Activated CD4-positive, alpha-beta memory T cell treated with anti-CD3 and anti-CD28 coated beads, Interleukin-2, amount 10 ng/mL, durations not matched to agents 7 days and 5 days (primary cell): ENCODE results near the gene PPL. TPM values are rescaled to one million over a fixed set of nuclear protein-coding genes. Genes with fewer than 3 reads are reported as not detected.

Experiments
- CTCF ChIA-PET: fragments of 350-600 bp; sonication (Branson Sonifier 250); formaldehyde crosslinking; loops from one replicate; lab custom pipeline; 2021; ENCODE audit warnings: antibody characterized with exemption, inconsistent platforms; lab: Charles Lee
- POLR2A ChIA-PET: fragments of 350-600 bp; sonication (Branson Sonifier 250); formaldehyde crosslinking; loops from one replicate; lab custom pipeline; 2021; ENCODE audit warnings: antibody characterized with exemption; lab: Charles Lee
- DNase-seq: peaks from one replicate; pipeline ENCODE4 v3.0.0-alpha.2; 2020
- H3K27ac Mint-ChIP-seq: one replicate; pipeline ENCODE4 v1.8.0; 2021; ENCODE audit warnings: mild to moderate bottlenecking, mixed read lengths
- H3K27me3 Mint-ChIP-seq: one replicate; pipeline ENCODE4 v1.8.0; 2021; ENCODE audit warnings: mixed read lengths
- H3K36me3 Mint-ChIP-seq: one replicate; pipeline ENCODE4 v1.8.0; 2021; ENCODE audit warnings: low read depth, mixed read lengths
- H3K4me1 Mint-ChIP-seq: one replicate; pipeline ENCODE4 v1.8.0; 2021; ENCODE audit warnings: mixed read lengths
- H3K4me3 Mint-ChIP-seq: one replicate; pipeline ENCODE4 v1.8.0; 2021; ENCODE audit warnings: mild to moderate bottlenecking, mixed read lengths
- H3K9me3 Mint-ChIP-seq: one replicate; pipeline ENCODE4 v1.8.0; 2021; ENCODE audit warnings: mixed read lengths
- total RNA-seq, 2 experiments: library from RNA; stranded (reverse); gene quantifications; one replicate each; pipeline ENCODE4 v1.2.3, GENCODE V29; 2021

The PPL gene
- total RNA-seq, 2 experiments from 2014 or later: 0.08 TPM; not detected in 1

GRCh38 chr16:4846503-4846900 is 90.4 kb downstream of the PPL start:
- Mint-ChIP-seq H3K4me1 (peaks cover 52% of the 10 kb centered on the region), H3K9me3 (no peaks in the 10 kb centered on the region), H3K4me3 (peak overlapping the region; percentile 86), H3K36me3 (peaks cover 43% of the 10 kb centered on the region), H3K27ac (peak overlapping the region; percentile 86), H3K27me3 (no peaks in the 10 kb centered on the region)
- ChIA-PET CTCF (interaction anchor here (1.1 to 1.4 kb wide), 3 partner anchors 13 to 112 kb away, joined by 3 read pairs; partner anchors contain the start of genes ANKS3 and DNAAF8), POLR2A (interaction anchor here (0.6 to 3.8 kb wide), 15 partner anchors 10 to 430 kb away, joined by 3 to 18 read pairs (median 4); partner anchors contain the start of genes ANKS3, CORO7, DNAAF8 and ROGDI)
- DNase-seq: peak; percentile 45

GRCh38 chr16:4840984-4841383 is 96.0 kb downstream of the PPL start:
- ChIA-PET CTCF (no interaction called here), POLR2A (no interaction called here)
- peaks cover 14% of the 10 kb centered on the region for H3K4me1 Mint-ChIP-seq
- DNase-seq: no peak
- H3K27ac Mint-ChIP-seq: peak overlapping the region; percentile 37
- H3K9me3 Mint-ChIP-seq: no peaks in the 10 kb centered on the region
- no peak overlapping the region for H3K4me3 Mint-ChIP-seq
- peaks cover 83% of the 10 kb centered on the region for H3K36me3 Mint-ChIP-seq
- no peaks in the 10 kb centered on the region for H3K27me3 Mint-ChIP-seq

- ChIA-PET POLR2A (no interaction called here), CTCF (no interaction called here)
- H3K9me3 Mint-ChIP-seq: no peaks in the 10 kb centered on the region
- no peak for DNase-seq
- H3K4me3 Mint-ChIP-seq: no peak overlapping the region
- peaks cover 6% of the 10 kb centered on the region for H3K4me1 Mint-ChIP-seq
- H3K27ac Mint-ChIP-seq: no peak overlapping the region
- peaks cover 75% of the 10 kb centered on the region for H3K36me3 Mint-ChIP-seq
- no peaks in the 10 kb centered on the region for H3K27me3 Mint-ChIP-seq
Observed at GRCh38 chr16:4839942-4840341, 97.0 kb downstream of the PPL start.

GRCh38 chr16:4837733-4838501 is 99.0 kb downstream of the PPL start:
- DNase-seq: no peak
- Mint-ChIP-seq H3K4me3 (no peak overlapping the region), H3K27ac (no peak overlapping the region), H3K4me1 (peaks cover 13% of the 10 kb centered on the region), H3K27me3 (no peaks in the 10 kb centered on the region), H3K36me3 (peaks cover 65% of the 10 kb centered on the region), H3K9me3 (no peaks in the 10 kb centered on the region)
- ChIA-PET POLR2A (interaction anchor here (0.9 kb wide), 1 partner anchor 35 kb away, joined by 3 read pairs; the partner anchor contains the start of gene ROGDI), CTCF (no interaction called here)

- no peak overlapping the region for H3K4me3 Mint-ChIP-seq
- ChIA-PET POLR2A (interaction anchor here (2.4 kb wide), 1 partner anchor 11 kb away, joined by 14 read pairs; the partner anchor contains the start of genes GLYR1 and UBN1), CTCF (no interaction called here)
- H3K27me3 Mint-ChIP-seq: no peaks in the 10 kb centered on the region
- peaks cover 68% of the 10 kb centered on the region for H3K36me3 Mint-ChIP-seq
- no peak overlapping the region for H3K27ac Mint-ChIP-seq
- H3K4me1 Mint-ChIP-seq: peaks cover 13% of the 10 kb centered on the region
- no peaks in the 10 kb centered on the region for H3K9me3 Mint-ChIP-seq
- DNase-seq: no peak
Observed at GRCh38 chr16:4836727-4837126, 100.2 kb downstream of the PPL start.

DNA sequence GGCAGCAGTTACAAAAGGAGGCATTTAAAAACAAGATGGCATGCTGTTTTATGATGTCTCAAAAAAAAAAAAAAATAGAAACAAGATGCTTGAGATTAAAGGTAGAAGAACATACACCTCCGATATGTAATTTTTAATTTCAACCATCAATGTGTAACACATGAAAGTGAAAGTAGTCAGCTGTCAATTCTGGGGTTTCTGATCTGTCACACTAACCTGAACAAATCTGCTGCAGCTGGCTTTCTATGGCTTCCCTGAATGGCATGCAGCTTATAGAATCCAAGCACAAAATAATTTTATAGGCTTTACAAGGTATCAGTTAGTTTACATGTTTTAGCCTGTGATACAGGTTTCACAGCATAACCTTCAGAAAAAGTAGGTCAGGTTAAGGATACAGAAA is 103.4 kb downstream of the PPL start:
- no peak overlapping the region for H3K27ac Mint-ChIP-seq
- no peaks in the 10 kb centered on the region for H3K9me3 Mint-ChIP-seq
- CTCF ChIA-PET: interaction anchor here (0.7 to 1.1 kb wide), 2 partner anchors 13 to 800 kb away, joined by 3 to 4 read pairs; no protein-coding TSS in a partner anchor
- H3K4me1 Mint-ChIP-seq: peaks cover 11% of the 10 kb centered on the region
- no peak overlapping the region for H3K4me3 Mint-ChIP-seq
- DNase-seq: no peak
- H3K36me3 Mint-ChIP-seq: peaks cover 60% of the 10 kb centered on the region
- H3K27me3 Mint-ChIP-seq: no peaks in the 10 kb centered on the region
- POLR2A ChIA-PET: interaction anchor here (1.0 to 1.4 kb wide), 2 partner anchors 14 to 31 kb away, joined by 3 to 9 read pairs; partner anchors contain the start of genes GLYR1, ROGDI and UBN1

DNA sequence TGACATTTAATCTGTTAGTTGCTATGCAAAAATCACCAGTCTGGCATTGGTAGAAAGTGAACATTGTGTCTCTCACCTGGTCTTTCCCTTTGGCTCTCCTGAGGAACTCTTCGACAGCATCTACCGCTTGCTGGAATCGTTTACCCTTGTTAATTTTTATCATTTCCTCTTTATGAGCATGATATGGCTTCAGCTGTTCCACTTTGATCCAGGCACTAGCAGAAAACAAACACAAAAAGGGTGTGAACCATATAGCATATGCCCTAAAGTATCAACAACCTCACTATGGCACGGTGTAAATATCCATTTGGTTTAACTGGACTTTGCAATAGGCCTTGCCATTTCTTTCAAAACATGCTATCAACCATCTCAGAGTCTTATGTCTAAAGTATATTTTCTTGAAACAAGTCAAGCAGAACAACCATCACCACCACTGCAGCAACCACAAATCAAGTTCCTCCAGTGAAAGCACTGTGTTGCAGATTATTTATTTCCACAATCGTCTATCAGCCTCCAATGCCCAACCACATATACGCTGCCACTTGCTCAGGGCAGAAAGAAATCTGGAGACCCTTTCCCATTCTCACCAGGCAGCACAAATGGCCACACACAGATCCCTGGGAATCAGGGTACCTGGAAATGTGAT is 104.1 kb downstream of the PPL start:
- H3K27ac Mint-ChIP-seq: no peak overlapping the region
- CTCF ChIA-PET: interaction anchor here (1.1 kb wide), 1 partner anchor 14 kb away, joined by 3 read pairs; no protein-coding TSS in a partner anchor
- no peaks in the 10 kb centered on the region for H3K27me3 Mint-ChIP-seq

More for the DNA sequence above, 104.1 kb downstream of the PPL start:
- H3K36me3 Mint-ChIP-seq: peaks cover 59% of the 10 kb centered on the region
- no peaks in the 10 kb centered on the region for H3K9me3 Mint-ChIP-seq
- POLR2A ChIA-PET: interaction anchor here (1.0 kb wide), 1 partner anchor 14 kb away, joined by 9 read pairs; the partner anchor contains the start of genes GLYR1 and UBN1
- H3K4me1 Mint-ChIP-seq: peaks cover 11% of the 10 kb centered on the region
- DNase-seq: no peak
- H3K4me3 Mint-ChIP-seq: no peak overlapping the region

Other genes with a start within 250 kb of the PPL start
- gene NUDT16L1, start 243.6 kb downstream of the PPL start, total RNA-seq: 10 to 100 TPM; 24.2 to 25.5 TPM
- gene ANKS3, start 202.9 kb downstream of the PPL start, total RNA-seq: 10 to 100 TPM in 1 of 2 experiments, 1 to 10 TPM in 1; 10.0 to 10.2 TPM
- not detected for gene DNAAF8, start 202.6 kb downstream of the PPL start, total RNA-seq
- gene ZNF500, start 170.0 kb downstream of the PPL start, total RNA-seq: 10 to 100 TPM; 14.7 to 15.3 TPM
- gene SEPTIN12, start 148.8 kb downstream of the PPL start, total RNA-seq: not detected
- not detected for gene SMIM22, start 141.8 kb downstream of the PPL start, total RNA-seq
- 1 to 10 TPM; 5.9 to 6.9 TPM for gene ROGDI, start 134.5 kb downstream of the PPL start, total RNA-seq
- 10 to 100 TPM; 80.4 to 85.4 TPM for gene GLYR1, start 89.9 kb downstream of the PPL start, total RNA-seq
- 10 to 100 TPM; 39.2 to 39.6 TPM for gene UBN1, start 89.7 kb downstream of the PPL start, total RNA-seq
- under 1 TPM in 1 of 2 experiments, not detected in 1; 0.03 TPM for gene SEC14L5, start 21.2 kb upstream of the PPL start, total RNA-seq
- 10 to 100 TPM; 12.5 to 12.8 TPM for gene NAGPA, start 96.8 kb upstream of the PPL start, total RNA-seq
- not detected for gene C16orf89, start 128.8 kb upstream of the PPL start, total RNA-seq
- gene ALG1, start 134.7 kb upstream of the PPL start, total RNA-seq: 10 to 100 TPM; 18.7 to 19.3 TPM
- 1 to 10 TPM; 7.7 to 8.4 TPM for gene EEF2KMT, start 160.6 kb upstream of the PPL start, total RNA-seq